NK-92 (cell line): ENCODE data around the gene CBARP.

ENCODE experiments used
- DNase-seq: peaks from one replicate; lab custom pipeline; 2025; ENCODE audit not compliant: unreplicated experiment; lab: John Stamatoyannopoulos, UW

Gene CBARP

DNA sequence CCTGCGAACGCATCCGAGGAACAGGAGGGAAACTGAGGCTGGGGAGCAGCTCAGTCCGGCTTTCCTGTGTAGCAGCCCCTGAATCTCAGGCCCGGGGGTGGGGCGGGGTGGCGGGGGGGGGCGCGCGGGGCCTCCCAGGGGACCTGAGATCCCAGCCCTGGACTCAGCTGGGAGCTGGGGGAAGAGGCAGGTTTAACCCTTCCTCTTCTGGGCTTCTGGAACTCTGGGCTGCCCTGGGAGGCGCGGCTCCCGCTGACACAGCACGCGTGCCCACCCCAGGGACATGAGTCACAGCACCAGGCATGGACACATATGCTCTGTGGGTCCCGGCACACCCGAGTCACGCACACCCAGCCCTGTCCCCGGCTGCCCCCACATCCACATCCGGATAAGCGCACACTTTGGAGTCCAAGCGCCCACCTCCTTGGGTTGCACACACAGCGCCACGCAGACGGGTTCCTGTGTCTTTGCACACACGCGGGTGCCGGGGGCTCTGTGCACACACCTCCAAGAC, 27.9 kb upstream of the CBARP start:
- DNase-seq: no peak

- no peak for DNase-seq
Observed at GRCh38 chr19:1264801-1265614, 27.2 kb upstream of the CBARP start.

DNA sequence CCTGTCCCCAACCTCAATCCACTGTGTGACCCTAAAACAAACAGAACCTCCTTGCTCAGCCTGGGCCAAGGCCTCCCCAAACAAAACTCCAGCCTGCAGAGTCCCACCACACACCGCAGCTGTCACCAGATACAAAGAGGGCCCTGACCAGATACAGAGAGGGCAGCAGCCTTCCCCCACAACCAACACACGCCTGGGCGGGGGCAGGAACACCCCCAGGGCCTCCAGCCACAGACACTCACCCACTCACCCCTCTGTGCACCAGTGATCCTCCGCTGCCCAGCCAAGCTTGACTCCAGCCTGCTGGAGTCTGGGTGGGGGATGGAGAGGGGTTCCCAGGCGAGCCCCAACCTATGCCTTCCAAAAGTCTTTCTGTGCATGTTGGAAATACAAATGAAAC, 25.4 kb upstream of the CBARP start:
- DNase-seq: no peak

DNA sequence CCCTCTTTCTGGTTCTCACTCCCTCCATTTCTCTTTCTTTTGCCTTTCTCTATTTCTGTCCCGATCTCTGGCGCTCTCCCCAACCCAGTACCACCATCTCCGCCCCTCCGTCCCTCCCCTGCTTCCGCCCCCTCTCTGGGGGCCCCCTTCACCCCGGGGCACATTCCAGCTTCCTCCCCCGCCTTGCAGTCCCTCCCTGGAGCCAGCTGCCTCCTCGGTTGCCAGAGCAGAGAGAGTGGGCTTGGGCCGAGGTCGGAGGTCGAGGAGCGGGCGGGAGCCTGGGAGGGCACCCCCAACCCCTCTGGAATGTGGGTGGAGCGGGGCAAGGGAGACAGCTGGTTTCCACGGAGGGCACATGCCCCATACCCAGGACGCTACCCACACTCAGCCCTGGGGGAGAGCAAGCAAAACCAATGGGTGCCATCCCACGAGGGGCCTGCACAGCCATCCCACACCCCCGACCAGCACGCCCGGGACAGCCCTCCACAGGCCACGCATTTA, 24.9 kb upstream of the CBARP start:
- no peak for DNase-seq

- no peak for DNase-seq
Observed at GRCh38 chr19:1261798-1262622, 24.2 kb upstream of the CBARP start.

- no peak for DNase-seq
Observed at GRCh38 chr19:1261538-1261797, 23.7 kb upstream of the CBARP start.

GRCh38 chr19:1260749-1261537, 23.1 kb upstream of the CBARP start:
- peak; percentile 70 for DNase-seq

- DNase-seq: no peak
Observed at GRCh38 chr19:1259876-1260748, 22.3 kb upstream of the CBARP start.

DNA sequence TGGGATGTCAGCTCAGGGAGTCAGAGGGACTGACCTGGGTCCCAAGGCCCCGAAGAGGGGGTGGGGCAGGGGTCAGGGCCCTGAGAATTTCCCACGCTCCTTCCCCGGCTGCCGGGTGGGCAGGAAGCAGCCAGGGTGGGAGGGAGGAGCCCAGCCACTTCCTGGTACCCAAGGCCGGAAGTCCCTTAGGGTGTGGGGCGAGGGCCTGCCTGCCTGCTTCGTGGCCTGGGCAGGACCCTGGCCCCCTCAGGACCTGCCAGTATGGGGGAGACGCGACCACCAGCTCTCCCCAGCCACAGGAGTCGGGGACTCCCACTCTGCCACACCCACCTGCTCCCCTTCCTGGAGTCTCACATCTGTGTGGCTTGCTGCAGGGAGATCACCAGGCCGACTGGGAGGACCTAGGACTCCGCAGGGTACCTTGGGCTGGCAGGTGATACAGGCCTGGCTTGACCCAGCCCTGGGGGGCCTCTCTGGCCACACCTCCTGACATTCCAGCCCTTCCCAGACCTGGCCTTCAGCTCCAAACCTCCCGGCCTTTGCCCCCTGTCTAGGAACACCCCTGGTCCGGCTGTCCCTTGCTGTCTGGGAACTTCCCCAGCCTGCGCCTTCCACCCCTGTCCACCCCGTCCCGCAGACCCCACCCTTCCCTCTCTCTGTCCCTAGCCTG, 21.5 kb upstream of the CBARP start:
- no peak for DNase-seq

- no peak for DNase-seq
Observed at GRCh38 chr19:1258707-1259205, 21.0 kb upstream of the CBARP start.

DNA sequence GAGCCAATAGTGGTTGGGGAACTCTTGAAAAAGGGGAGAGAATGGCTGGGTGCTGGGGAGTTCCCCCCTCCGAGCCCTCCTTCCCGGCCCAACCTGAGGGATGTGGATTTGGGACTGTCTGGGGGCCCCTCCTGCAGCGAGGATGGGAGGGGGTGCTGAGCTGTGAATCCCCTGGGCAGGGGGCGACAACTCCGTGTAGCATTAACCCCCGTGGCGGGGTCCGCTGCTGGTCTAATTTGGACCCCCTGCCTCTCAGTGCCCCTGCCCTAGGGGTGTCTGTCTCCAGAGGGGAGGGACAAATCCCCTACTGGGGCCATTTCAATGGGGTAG, 20.3 kb upstream of the CBARP start:
- no peak for DNase-seq

GRCh38 chr19:1257475-1258162, 19.8 kb upstream of the CBARP start:
- no peak for DNase-seq

GRCh38 chr19:1256646-1257474, 19.1 kb upstream of the CBARP start:
- DNase-seq: no peak

DNA sequence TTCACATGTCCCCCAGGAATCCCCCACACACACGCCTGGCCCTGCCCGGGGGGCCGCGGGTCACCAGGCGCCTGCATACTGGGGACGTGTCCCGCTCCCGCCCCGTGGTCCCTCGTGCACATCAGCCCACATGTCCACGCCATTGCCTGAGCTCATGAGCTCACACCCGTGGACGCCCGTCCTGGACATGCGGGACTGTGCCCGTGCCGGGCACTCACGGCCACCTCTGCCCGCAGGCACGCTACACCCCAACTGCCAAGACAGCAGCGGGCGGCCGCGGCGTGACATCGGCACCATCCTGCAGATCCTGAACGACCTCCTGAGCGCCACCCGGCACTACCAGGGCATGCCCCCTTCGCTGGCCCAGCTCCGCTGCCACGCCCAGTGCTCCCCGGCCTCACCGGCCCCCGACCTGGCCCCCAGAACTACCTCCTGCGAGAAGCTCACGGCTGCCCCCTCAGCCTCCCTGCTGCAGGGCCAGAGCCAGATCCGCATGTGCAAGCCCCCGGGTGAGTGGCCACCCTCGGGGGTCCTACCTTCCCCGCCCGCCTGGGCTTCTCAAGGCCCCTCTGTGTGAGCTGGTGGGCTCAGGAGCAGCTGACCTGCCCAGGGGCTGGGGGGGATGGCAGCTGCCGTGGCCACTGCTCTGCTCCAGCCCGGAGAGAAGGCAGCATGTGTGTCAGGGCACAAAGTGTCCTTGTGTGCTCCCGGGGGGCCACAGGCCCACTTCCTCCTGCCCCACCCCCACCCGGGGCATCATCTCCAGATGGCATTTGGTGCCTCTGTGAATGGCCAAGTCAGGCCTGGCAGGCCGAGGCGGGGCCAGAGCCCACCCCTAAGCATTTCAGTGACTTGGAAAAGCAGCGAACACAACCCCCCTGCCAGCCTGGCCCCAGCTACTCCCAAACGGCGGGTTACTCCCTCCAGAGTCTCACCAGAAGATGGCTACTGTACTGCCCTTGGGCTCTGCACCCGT, 17.7 kb upstream of the CBARP start:
- DNase-seq: no peak

DNA sequence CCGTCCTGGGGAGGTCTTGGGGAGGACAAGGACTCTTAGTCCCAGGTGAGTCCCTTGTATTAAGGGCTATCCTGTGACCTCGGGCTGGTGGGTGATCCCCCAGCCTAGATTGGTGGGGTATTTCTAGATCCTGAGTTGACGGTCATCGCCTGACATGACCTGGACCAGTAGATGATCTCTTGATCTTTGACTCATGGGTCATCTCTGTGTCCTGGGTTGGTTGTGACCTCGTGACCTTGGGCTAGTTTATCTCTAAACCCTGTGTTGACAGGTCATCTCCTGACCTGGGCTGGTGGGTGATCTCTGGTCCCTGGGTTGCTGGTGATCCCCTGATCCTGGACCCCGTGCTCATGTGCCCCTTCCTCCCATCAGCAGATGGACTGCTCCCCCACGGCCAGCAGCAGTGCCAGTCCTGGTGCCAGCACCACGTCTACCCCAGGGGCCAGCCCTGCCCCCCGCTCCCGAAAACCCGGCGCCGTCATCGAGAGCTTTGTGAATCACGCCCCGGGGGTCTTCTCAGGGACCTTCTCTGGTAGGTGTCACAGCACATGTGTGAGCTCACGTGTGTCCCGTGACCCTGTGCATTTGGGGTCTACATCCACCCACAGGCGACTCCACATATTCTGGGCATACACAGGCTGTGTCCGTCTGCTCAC, 16.9 kb upstream of the CBARP start:
- no peak for DNase-seq

DNA sequence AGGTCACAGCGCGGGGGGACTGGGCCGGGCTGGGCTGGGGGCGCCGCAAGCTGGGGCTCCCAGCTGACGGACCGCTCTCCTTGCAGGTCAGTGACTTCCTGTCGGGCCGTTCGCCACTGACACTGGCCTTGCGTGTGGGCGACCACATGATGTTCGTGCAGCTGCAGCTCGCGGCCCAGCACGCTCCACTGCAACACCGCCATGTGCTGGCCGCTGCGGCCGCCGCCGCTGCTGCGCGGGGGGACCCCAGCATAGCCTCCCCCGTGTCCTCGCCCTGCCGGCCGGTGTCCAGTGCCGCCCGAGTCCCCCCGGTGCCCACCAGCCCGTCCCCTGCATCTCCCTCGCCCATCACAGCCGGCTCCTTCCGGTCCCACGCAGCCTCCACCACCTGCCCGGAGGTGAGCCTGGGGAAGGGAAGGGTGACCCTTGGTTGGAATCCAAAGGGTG, 16.3 kb upstream of the CBARP start:
- no peak for DNase-seq
